DMS79 treated with DMSO at 0.1 percent for 48 hours (cell line): Measurements from ENCODE around the gene CARD14.

ENCODE experiments used
- DNase-seq: peaks from one replicate; lab custom pipeline; 2025; lab: John Stamatoyannopoulos, UW

The CARD14 gene

DNA sequence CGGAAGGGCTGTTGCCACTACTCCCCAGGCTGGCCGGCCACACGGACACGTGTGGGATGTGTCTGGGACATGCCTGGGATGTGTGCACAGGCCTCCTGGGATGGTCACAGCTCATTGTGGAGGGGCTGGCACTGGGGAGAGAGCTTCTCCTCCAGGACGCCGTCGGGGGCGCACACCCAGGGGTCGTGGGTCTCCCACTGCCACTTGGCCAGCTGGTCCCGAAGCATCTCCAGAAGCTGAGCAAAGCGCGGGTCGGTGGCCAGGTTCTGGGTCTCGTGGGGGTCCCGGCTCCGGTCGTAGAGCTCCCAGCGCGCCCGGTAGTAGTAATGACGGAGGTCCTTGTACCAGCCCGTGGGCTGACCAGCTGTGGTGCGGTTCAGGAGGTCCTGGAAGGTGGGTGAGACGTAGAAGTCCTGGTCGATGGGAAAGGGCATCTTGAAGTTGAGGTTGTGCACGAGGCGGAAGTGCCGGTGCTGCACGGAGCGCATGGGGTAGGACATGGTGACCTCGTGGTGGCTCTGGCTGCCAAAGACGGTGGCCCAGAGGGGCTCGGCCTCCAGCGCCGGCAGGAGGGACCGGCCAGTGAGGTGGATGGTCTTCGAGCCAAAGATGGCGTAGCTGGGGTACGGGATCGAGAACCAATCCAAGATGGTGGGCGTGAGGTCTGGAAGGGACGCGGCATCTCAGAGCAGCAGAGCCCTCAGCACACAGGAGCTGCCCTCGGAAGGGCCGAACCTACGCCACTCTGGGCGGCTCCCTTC is 40.7 kb downstream of the CARD14 start:
- DNase-seq = no peak

- DNase-seq = no peak
Measured at GRCh38 chr17:80212109-80212508, 42.3 kb downstream of the CARD14 start.

DNA sequence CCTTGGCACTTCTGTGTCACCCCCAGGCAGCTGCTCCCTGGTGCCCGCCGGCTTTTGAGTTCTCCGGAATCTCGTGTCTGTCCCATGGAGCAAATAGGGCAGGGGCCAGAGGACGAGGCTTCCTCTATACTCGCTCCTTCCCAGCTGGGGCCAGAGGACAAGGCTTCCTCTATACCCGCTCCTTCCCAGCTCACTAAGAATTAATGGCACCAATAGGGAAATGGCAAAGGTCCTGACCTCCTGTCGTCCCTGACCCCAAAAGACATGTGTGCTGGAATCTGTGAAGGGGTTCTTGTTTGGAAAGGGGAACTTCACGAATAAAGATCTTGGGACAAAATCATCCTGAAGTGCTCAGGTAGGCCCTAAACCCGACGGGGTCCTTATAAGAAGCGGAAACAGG is 42.7 kb downstream of the CARD14 start:
- no peak for DNase-seq

GRCh38 chr17:80212962-80213642 is 43.3 kb downstream of the CARD14 start:
- DNase-seq = no peak

- DNase-seq = no peak
Measured at GRCh38 chr17:80213643-80213975, 43.8 kb downstream of the CARD14 start.

DNA sequence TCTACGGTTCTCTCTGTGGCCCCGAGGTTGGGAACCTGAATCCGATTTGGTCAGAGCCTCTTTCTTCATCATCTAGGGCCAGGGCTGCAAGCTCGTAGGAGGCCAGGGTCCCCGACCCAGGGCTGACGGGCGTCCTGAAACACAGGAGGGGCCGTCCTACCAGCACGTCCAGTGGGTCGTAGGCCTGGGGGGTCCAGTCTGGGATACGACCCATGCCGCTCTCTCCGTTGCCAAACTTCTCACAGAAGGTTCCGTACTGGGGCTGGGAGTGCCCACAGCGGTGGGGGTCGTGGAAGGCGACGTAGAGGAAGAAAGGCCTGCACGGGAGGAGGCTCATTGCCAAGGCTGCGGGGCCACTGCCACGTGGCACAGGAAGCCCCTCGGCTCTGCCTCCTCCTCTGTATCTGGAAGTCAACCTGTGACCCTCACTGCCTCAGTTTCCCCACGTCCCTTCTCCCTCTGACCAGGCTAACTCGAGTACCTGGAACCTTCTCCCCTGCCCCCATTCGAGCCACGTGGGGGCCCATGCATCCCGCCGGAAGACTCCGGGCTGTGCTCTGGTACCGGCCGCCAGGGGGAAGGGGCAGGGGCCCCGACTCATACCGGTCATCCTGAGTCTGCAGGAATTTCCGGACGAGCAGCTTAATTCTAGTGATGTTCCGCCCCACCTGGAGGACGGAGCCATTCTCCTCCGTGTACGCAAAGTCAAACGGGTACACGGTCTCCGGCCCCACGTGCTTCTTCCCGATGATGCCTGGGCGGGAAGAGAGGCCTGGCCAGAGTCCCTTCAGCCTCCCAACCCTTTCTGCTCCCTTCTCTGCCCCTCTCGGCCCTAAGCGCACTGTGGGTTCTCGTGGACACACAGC is 44.4 kb downstream of the CARD14 start:
- no peak for DNase-seq

- DNase-seq = no peak
Measured at GRCh38 chr17:80214878-80215210, 45.0 kb downstream of the CARD14 start.

DNA sequence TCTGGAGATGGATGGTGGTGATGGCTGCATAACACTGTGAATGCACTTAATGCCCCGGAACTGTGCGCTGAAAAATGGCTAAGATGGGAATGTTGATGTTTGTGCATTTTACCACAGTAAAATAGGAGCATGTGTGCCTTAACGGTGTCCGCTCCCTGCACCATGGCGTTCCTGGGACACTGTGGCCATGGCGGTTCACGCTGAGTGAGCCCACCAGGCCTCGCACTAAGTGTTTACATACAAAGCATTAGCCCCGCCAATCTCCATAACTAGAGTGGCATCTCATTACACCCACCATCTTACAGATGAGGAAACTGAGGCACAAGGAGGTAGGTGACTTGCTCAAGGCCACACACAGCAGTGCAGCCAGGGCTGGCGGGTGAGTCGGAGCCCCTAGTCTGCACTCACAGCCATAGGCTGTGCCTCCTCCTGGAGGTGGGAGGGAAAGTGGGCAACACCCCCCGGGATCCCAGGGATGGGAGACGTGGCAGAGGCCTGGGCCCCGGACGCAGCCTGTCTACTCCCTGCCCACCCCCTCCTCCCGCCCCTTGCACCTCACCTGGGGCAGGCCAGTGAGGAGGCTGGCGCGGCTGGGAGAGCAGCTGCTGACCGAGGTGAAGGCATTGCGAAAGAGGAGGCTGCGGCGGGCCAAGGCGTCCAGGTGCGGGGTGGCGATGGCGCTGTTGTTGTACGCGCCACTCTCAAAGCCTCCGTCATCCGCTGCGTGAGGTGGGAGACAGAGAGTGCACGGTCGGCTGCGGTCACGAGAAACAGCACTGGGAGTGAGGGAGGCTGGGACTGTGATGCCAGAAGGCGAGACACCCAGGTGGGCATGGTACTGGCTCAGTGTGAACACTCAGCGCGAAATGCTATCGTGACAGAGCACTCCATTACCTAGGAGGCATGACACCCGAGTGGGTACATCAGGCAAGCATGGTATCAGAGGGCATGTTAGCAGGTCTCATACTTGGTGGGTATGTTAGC is 46.9 kb downstream of the CARD14 start:
- DNase-seq = no peak

DNA sequence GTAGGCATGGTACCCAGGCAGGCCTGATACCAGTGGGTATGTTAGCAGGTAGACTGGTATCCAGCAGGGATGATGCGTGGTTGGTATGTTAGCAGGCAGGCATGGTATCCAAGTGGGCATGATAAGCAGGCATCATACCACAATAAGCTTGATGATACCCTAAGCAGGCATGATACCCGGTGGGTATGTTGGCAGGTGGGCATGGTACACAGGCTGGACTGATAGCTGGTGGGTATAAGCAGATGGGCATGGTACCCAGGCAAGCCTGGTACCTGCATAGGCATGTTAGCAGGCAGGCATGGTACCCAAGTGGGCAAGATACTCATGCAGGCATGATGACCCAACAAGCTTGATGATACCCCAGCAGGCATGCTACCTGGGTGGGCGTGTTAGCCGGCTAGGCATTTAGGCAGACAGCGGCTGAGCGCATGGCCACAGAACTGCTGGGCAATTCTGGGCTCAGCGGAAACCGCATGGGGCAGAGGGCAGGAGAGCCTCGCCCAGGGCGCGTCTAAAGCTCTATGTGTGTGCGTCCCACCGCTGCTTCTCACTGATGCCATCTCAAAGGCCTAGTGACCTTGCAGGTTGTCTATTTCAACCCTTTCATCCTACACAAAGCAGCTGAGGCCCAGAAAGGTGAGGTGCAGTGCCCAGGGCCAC is 48.0 kb downstream of the CARD14 start:
- no peak for DNase-seq

GRCh38 chr17:80218391-80218790 is 48.6 kb downstream of the CARD14 start:
- DNase-seq = no peak

DNA sequence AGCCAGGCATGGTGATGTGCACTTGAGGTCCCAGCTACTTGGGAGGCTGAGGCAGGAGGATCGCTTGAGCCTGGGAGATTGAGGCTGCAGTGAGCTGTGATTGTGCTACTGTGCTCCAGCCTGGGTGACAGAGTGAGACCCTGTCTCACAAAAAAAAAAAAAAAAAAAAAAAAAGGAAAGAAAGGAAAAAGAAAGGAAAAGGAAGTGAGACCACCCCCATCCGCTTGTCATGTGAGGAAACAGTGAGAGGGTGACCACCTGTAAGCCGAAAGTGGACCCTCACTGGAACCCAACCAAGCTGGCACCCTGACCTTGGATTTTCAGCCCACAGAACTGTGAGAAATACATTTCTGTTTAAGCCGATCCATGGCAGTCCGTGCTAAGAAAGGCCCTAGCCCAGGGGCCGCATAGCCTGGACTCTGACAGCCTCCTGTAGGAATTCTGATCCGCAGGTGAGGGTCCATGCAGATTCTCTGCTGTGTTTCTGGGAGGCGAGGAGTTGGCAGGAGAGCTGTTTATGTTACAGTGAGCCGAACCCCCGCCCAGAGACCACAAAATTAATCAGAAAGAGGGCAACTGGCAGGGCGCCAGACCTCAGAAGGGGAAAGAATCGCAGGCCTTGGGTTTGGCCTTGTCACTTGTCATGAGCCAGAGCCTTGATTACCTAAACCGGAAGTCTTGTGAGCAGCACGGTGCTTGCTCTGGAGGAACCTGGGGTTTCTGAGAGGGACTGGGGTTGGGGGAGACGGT is 49.4 kb downstream of the CARD14 start:
- peak; percentile 83 for DNase-seq

GRCh38 chr17:80219763-80220053 is 49.9 kb downstream of the CARD14 start:
- DNase-seq = no peak

GRCh38 chr17:80220054-80220735 is 50.4 kb downstream of the CARD14 start, which contains the start of the genes SGSH and SLC26A11:
TSS of gene SGSH (minus strand) at chr17:80220333. CDS start at chr17:80220313, 20 bp downstream.
TSS of gene SLC26A11 (plus strand) at chr17:80220427. CDS start at chr17:80221561, 1,134 bp downstream.
- peak; percentile 20 for DNase-seq

DNA sequence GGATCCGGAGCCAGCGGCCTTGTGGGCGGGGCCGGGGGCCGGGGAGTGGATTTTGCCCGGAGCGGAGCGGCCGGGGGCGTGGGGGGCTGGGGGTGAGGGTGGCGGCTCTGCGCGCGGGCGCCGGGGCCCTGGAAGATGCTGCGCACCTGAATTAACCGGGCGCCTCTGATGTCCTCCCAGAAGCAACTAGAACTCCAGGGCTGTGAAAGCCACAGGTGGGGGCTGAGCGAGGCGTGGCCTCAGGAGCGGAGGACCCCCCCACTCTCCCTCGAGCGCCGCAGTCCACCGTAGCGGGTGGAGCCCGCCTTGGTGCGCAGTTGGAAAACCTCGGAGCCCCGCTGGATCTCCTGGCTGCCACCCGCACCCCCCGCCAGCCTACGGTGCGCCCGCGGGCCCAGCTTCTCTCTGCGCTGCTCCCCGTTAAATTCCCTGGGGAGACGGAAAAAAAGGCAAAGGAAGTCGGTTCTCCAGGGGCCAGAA is 50.9 kb downstream of the CARD14 start:
- peak; percentile 1 for DNase-seq

DNA sequence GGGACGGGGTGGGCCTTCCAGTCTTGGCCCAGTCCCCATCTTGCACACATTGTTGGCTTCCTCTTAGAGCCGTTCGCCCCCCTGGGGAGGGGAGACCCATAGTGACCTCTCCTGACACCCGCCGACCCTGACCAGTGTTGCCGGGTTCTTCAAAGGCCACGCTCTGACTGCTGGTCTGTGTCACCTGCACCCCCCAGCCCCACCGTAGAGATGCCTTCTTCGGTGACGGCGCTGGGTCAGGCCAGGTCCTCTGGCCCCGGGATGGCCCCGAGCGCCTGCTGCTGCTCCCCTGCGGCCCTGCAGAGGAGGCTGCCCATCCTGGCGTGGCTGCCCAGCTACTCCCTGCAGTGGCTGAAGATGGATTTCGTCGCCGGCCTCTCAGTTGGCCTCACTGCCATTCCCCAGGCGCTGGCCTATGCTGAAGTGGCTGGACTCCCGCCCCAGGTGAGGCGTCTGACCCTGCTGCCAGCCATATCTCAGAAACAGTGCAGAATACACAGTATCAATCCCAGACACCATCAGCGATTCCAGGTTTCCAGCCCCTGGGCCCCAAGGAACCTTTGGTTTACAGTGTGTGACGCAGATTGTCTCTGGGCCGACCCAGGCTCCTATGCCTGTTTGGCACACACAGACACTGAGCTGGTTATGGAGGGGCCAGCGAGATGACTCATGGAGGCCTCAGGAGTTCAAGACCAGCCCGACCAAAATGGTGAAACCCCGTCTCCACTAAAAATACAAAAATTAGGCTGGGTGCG is 51.7 kb downstream of the CARD14 start:
- no peak for DNase-seq

DNA sequence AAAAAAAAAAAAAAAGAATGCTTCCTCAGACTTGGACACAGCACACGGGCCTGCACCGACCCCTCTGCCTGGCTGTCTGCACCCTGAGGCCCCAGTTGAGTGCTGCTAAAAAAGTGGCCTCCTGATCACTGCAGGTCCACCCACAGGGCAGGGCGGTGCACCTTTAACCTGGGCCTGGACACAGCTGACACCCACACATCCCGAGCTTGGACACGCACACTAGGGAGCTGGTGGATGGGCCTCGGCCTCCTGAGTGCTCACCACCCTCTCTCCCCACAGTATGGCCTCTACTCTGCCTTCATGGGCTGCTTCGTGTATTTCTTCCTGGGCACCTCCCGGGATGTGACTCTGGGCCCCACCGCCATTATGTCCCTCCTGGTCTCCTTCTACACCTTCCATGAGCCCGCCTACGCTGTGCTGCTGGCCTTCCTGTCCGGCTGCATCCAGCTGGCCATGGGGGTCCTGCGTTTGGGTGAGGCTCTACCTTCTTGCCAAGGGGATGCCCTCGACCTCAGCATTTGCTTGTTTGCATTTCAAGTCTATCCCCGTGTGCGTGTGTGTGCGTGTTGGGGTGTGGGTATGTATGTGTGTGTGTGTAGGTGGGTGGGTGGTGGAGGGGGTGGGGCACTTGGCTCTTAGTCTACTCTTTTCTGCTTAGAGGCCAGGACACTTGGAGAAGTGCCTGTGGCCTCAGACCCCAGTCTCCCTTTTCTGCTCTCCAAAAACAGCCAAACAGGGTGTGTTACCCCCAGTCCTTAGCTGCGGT is 52.7 kb downstream of the CARD14 start:
- no peak for DNase-seq

DNA sequence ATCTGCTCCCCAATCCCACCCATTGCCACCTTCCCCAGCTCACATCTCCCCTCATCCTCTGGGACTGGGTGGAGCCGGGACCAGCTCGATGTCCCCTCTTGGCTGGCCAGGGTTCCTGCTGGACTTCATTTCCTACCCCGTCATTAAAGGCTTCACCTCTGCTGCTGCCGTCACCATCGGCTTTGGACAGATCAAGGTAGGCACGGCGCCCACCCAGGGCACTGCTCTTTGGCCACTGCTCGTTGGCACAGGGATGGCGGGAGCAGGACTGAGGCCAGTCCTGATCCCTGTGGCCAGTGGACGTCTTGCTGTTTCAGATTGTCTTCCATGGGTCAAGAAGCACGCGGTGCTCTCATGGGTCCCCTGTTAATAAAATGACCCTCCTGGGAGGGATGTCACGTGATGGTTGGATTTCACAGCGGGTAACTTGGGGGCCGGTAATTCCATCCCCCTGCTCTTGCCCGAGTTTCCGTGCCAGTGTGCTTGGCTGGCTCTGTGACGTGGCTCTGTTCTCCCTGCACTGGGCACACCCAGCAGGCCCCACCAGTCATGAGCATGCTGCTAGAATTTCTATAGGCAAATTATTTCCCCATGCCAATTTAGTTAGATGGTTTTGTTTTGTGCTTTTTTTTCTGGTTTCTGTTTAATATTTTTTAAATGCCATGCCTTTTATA is 53.4 kb downstream of the CARD14 start:
- no peak for DNase-seq
